Measurements from ENCODE around the gene EMC1.

EMC1 gene

DNA sequence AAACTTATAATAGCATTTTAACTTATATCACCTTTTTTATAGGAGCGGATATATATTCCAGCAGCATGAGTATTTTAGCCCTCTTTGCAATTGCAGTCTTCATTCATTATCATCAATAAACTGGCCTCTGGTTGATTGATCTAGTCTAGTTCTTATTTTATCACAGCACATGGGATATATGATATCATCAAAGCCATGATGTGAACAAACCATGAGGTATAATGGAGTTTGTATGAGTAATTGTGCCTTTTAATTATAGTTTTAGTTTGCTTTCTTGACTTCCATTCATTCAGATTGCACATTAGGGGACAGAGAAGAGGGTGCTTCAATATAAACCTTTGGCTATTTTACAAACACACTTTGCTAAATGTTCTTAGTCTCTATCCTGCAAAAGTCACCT is 37.7 kb downstream of the EMC1 start:
- DNase-seq, result no peak

DNA sequence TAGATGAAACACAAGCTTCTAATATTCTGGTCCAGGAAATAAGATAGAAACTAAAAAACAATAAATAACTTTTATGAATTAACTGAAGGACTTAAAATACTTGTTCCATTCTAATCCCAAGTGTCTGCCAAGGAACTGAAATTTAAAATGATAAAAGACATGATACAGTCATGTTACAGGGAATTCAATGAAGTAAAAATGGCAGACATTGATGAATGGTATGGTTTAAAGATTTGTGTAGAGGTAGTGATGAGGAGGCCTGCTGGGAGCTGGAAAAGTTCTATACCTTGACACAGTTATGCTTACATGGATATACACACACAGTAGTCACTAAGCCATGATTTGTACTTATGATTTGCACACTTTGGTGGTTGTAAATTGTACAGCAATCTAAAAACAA is 39.2 kb downstream of the EMC1 start:
- no peak for DNase-seq

DNA sequence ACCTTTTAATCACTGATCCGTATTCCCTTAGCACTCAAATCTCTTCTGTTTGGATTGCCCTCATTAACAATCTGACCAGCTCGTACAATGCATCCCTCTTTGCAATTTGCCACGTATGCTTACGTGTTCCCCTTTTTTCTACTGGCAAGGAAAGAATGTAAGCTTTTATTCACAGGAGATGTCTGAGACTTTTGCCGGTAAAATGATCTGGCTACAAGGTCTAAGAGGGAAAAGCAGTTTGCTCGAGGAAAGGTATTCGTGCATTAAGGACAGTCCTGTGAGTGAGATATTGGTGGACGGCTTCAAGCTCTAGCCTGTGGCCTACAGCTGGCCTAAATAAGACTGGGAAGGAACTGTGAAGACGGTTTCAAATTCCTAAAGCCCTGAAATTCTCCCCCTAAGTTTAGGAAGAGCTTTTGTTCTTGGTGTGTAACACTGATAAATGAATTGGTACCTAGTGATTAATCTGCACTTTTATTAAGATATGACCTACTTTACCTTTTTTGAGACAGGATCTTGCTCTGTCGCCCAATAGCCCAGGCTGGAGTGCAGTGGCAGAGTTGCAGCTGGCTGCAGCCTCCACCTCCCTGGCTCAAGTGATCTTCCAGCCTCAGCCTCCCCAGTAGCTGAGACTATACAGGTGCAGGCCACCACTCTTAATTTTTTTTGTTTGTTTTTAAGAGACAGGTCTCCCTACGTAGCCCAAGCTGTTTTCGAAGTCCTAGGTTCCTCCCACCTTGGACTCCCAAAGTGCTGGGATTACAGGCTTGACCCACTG is 40.4 kb downstream of the EMC1 start:
- DNase-seq, result no peak

DNA sequence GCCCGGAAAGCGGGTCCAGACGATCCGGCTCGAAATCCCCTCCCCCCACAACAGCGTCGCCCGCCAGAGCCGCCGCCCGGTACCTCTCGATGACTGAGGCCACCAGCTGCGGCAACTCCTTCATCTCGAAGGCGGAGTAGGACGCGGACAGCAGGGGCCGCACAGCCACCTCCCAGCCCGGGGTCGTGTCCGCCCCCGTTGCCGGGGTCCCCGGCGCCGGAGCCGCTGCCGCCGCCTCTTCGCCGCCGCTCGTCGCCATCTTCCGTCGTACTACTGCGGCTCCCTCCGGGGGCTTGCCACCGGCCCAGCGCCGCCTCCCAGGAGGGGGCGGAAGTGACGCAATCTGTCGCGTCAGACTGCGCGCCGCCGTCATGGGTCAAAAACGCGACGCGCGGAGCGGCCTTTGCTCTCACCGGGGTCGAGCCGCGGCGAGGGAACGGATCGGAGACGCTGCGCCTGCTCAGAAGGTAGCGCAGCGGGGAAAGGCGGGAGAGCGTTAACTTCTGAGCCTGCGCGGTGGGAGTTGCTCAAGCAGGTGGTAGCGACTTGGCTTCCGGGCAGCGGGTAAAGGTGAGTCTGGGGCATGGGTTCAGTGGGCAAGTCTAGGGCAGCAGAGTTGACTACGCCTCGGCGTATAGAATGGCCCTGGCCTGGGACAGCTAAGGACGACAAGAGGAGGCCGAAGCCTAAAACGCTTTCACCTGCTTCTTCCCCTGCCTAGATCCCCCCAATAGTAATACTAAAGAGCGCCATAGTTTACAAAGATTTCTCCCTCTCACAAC is 41.1 kb downstream of the EMC1 start, which contains the start of gene UBR4:
TSS of gene UBR4 (minus strand) at position 277 of the 782 bp plus-strand sequence. CDS start at position 259, 18 bp downstream.
- DNase-seq, result peak; percentile 97

DNA sequence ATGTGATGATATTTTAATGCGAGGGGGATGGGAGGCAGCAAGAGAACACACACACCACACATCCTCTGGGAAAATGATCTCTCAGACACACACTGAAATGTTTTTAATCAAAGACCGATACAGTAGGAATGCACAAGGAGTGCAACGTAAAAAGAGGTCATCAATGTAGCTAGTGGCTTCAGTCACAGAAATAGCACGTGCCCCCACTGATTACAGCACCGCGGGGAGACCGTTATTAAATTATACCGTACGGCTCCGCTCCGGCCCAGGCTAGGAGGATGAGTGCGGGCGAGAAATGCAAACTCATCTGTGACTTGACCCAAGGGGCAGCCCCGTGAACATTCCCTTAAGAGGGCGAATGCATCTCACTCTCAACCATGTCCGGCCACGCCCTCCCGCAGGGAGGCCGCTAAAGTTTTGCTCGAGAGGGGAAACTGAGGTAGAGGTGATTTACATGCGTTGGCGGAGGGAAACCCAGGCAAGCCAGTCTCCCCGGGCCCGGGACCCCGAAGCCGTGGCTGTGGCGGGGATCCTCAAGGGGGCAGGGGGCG is 41.8 kb downstream of the EMC1 start:
- peak; percentile 20 for DNase-seq

DNA sequence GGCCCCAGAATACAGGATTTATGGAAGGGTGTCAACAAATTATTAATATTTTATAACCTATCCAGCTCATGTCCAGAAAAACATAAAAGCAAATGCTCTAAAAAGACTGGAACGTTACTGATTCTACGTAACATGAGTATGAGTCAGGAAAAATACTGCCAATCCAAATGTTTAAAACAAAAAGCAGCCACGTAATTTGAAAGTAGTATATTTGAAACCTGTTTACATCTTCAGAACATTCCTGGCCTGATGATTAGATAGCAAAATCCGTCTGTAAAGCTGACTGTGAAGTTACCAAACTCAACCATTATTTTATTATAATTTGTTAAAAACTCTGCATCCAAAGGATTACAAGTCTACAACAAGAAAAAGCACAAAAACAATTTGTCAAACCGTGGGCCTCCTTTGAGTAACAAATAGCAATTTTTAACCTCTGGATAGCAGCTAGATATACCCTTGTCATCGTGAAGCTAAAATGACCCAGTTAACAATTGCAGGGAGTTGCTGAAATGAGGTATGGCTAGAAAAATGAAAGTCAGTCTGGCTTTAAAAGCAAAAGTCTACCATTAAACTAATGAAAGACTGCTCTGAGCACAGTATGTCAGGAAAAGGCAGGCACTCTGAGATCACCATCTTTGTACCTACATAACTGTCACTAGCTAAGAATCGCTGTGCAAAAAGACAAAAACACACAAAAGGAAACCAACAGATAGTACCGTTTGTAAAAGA is 42.5 kb downstream of the EMC1 start:
- DNase-seq, result no peak

DNA sequence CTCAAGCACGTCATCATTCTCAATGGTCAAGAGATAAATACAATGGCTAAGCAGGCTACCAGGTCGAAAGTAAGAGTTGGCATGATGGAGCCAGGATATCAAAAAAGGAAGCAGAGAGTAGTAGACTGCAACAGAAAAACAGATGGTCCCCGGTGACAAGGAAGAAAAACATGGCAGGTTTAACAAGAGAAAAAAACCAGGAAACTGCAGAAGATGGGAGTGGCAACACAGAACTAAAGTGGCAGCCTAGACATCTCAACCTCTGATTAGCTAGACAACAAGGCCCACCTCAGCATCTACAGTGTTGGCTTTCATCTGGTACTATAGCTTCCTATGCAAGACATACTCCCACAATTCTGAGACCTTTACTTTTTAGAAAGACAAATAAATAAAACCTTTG is 44.4 kb downstream of the EMC1 start:
- DNase-seq, result no peak

DNA sequence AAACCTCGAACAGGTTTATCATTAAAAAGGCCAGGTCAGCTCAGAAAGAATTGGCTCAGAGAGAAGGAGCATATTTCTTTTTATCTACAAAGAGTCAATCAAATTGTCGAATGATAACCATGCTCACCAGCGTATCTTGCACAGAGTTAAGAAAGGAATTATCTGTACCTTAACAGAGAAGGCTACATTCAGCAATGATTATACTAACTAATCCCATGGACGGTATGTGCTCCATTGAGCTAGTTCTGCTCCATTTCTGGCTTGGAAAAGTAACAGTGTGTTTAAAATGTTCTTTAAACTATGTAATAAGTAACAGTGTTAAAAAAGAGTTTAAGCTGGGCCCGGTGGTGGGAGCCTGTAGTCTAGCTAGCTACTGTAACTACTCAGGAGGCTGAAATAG is 45.5 kb downstream of the EMC1 start:
- DNase-seq, result no peak

DNA sequence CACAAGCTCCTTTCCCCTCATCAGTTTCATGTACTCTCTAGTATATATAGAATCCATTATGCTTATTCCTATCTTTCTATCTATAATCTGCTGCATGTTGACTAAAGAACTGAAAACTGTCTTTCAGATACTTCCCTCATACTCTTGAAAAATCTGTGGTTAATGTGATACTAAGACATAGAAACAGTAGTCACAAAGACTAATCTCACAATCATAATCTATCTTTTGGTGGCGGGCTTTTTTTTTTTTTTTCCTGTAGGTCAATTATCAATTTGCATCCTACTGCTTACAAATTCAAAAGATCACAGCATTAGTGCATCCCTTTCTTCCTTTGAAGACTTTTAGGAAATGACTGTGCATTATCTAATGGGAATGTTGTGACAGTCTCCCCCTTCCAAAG is 45.9 kb downstream of the EMC1 start:
- no peak for DNase-seq

DNA sequence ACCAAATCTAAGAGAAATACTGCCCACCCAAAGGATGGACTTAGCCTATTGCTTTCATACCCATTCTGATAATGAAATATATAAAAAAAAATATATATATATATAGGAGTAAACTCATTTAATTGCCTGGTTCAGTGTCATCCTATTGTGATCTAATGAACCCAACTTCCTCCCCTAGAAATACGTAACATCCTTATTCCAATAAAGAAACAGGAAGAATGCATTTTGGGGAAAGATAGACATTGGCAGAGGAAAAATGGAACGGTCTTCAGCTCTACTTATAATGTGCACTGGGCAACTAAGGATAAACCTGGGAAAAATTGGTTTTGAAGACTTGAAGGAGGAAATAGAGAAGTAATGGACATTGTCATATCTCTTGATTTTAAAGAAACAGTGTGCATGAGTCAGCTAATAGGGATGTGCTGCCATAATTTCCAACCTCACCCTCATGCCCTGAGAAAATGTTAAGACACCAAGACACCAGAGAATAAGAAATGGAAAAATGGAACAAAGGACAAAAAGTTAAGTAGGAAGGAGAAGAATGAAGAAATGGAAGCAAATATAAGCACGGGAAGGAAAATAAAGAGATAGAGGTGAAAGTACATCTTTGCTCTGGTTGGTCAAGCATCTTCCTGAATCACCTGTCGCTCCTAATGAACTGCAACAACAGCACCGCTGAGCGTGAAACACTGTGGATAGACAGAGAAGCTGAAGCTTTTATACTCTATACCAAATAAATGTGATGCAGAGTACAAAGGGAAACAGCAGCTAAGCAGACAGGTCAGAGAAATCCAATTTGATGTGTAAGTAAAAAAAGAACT is 46.7 kb downstream of the EMC1 start:
- no peak for DNase-seq

DNA sequence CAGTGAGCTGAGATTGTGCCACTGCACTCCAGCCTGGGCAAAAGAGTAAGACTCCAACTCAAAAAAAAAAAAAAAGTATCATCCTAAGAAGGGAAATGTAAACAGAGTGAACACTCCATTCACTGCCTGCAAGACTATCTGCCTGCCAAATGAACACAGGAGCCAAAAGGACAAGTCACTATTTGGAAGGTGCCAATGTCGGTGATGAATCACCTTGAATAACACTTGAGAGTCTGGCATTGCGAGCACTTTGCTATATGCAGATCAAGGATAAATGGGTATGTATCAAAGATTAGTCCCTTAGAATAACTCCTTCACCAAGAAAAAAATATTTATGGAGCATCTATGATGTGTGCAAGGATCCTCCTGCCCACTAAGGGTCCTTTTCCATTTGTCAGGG is 47.9 kb downstream of the EMC1 start:
- DNase-seq, result no peak

DNA sequence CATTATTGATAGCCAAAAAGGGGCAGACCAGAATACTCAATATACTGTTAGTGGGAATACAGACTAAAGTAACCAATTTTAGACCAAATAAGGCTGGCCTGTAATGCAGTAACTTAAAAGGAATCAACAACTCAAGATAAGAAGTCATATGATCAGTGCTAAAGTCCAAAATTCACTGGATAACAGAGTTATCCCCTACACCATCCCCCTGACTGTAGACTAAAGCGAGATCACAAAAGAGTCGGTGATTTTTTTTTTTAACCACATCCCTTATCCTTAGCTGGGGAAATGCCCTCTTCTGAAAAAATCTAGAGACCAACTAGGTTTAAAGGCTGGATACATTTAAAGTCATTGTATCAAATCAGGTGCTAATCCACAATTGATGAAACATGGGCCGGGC is 48.9 kb downstream of the EMC1 start:
- no peak for DNase-seq

DNA sequence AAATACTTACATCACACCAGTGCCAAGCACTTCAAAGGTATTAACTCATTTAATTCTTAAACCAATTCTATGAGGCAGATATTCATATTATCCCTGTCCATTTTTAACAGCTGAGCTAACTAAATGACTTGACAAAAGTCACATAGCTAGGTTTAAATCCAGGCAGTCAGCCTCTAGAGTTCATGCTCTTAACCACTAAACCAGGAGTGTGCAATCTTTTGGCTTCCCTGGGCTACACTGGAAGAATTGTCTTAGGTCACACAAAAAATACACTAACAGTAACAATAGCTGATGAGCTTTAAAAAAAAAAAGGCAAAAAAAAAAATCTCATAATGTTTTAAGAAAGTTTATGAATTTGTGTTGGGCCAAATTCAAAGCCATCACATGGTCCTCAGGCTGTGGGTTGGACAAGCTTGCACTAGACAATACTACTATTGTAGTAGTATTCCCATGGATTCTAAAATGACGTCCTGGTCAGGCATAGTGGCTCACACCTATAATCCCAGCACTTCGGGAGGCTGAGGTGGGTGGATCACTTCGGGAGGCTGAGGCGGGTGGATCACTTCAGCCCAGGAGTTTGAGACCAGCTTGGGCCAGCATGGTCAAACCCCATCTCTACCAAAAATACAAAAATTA is 51.2 kb downstream of the EMC1 start:
- DNase-seq, result no peak

DNA sequence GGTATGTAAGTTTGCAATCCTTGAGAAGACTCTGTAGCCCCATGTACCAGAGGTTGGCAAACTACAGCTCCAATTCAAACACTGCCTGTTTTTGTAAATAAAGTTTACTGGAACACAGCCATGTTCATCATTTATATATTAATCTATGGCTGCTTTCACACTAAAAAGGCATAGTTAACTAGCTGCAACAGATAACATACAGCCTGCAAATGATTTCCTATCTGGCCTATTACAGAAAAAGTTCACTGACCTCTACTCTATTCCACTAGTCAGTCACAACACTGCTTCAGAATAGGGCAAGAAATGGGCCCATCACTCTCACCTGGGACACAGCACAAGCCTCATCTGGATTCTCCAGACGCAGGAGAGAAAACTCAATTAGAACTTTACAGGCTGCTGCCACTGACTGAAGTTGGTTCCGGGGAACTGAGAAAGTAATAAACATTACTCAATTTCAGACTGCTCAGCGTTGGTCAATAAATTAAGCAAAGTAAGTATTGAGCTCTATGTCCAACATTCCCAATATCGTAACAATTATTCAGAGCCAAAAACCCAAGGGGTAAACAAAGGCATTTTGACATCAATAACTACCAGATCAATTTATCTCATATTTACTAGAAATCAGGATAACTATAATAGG is 51.9 kb downstream of the EMC1 start:
- DNase-seq, result no peak

DNA sequence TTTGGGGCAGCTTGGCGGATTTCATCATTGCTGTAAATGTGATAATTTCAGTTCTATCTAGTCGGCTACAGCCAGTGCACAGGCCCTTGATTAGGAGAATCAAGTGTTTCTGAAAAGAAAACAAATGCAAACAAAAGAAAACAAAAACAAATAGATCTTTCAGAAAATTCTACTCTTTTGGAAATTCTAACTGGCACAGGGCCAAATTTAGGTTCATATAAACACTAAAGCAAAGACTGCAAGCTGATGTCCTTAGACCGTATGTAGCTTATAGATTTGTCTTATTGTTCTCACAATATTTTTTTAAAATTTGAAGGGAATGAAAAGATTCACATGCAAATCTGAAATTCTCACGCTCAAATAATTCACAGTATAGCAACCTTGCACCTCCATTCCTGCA is 52.5 kb downstream of the EMC1 start:
- no peak for DNase-seq

DNA sequence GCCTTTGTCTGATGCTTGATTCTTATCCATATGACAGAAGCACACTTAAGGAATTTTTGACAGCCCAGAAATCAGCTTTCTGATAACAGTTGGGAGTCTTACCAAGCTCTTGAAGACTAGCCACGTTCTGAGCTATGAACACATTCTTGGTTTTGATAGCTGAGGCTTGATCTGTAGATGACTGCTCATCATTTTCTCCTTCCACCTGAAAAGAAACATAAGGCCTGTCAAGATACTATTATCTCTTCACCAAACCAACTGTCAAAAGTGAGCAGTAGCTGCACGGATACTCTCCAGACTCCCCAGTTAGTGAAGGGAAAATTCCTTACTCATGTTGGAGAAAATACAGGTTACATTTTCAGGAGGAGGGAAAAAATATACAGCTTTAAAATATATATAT is 53.5 kb downstream of the EMC1 start:
- no peak for DNase-seq

DNA sequence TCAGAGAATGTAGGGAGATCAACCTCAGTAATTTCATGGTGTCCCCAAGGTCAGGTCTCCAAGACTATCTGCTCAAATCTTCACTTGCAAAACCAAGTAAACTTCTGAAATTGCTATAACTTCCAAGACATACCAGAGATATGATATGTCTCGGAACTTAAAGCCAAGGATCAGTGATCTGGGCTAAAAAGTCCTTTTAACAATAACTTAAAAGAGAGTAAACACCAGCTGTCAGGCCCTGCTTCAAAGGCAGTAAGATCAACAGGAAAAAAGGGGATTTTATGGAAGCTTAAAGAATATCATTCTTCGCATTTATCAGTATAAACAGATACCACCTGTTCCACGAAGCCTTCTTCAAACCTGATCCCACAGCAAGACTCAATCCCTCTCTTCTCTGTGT is 55.0 kb downstream of the EMC1 start:
- no peak for DNase-seq

DNA sequence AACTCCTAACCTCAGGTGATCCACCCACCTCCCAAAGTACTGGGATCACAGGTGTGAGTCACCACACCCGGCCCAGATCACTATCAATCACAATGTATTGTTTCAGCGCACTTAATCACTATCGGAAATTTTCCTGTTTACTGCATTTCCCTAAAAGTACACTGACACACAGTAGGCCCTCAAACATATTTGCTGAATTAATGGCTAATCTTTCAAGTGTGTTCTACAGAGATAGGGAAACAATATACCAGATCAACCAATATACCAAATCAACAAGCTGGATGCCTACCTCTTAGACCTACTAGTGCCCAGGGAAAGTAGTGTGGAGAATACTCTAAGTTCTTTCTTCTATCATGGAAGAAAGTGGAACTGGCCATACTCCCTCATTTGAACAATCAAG is 58.3 kb downstream of the EMC1 start:
- DNase-seq, result no peak

DNA sequence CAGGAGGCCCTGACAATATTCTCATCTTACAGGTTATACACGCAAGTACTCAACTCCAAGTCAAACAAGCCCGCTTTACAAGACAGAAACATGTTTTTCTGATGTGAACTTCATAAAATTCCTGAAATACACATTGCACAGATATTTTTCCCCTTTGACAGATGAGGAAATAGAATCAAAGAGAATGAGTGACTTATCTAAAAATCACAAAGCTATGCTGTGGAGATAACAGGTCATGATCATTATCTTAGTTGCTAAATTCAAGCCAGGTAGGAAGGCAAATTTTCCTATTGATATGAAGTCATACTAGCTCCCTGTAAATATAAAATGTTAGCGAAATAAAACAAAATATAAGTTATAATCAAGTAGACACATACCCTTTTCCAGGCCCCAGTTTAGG is 59.5 kb downstream of the EMC1 start:
- no peak for DNase-seq

DNA sequence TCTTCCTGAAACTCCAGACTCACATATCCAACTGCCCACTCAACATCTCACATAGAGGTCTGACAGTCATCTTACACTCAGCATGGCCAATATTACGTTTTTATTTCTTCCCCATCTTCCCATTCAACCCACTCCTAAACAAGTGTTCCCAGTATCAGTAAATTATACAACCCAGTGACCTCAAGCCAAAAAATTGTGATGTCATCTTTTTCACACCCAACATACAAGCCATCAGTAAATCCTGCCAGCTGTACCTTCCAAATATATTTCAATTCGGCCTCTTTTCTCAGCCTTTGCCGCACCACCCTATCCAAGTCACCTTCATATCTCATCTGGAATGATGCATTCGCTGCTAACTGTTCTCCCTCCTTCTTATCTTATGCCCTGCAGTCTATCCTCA is 60.9 kb downstream of the EMC1 start:
- no peak for DNase-seq

DNA sequence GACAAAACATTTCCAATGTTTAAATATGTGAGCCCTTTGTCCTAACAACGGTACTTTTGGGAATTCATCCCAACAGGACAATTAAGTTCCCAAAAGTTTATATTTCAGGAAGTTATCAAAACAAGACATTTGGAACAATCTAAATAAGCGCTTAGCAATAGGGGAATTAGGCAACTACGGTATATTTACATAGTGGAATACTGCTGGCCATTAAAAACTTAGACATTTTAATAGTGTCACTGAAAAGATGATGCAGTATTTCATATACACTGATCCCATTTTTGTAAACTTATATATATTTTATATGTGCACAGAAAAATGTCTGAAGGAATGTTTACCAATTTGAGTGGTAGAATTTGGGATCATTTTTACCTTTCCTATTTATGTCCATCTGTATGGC is 62.1 kb downstream of the EMC1 start:
- DNase-seq, result no peak

Data from T-helper 9 cell (primary cell).